K562 (cell line): ENCODE data around the gene CPLX1.

ENCODE experiments used
- CHD1 ChIP-seq: fragments of 200-600 bp; sonication (generic); IDR thresholded peaks from one replicate; pipeline ENCODE4 v1.6.1; 2012; ENCODE audit warnings: mild to moderate bottlenecking, moderate library complexity, low read length, inconsistent platforms
- ELF4 ChIP-seq: fragments of 450-650 bp; formaldehyde crosslinking; IDR thresholded peaks from 2 replicates; pipeline ENCODE4 v1.4.0; 2022; ENCODE audit warnings: missing genetic modification characterization
- PTBP1 ChIP-seq: fragments of 200-400 bp; formaldehyde crosslinking; IDR thresholded peaks from 2 replicates; pipeline ENCODE4 v1.6.1; 2017; ENCODE audit warnings: low read depth, low read length
- PYGO2 ChIP-seq: fragments of 450-650 bp; IDR thresholded peaks from 2 replicates; pipeline ENCODE4 v1.6.1; 2016; ENCODE audit warnings: mild to moderate bottlenecking, missing genetic modification characterization, moderate library complexity, missing compliant biosample characterization
- RNF2 ChIP-seq: sonication (generic); IDR thresholded peaks from 2 replicates; pipeline ENCODE4 v1.6.1; 2016
- SIN3B ChIP-seq: fragments of 450-650 bp; IDR thresholded peaks from 2 replicates; pipeline ENCODE4 v1.6.1; 2017; ENCODE audit warnings: low read depth, mild to moderate bottlenecking, moderate library complexity
- TEAD4 ChIP-seq, 2 experiments: sonication (generic) in 1 of 2; formaldehyde crosslinking in 1 of 2; IDR thresholded peaks; 2 replicates each; pipeline versions ENCODE4 v1.6.1 to v1.8.0; 2012 to 2022; ENCODE audit warnings: borderline replicate concordance in 1 of 2, inconsistent platforms in 1 of 2, low read length in 1 of 2, mild to moderate bottlenecking in 1 of 2, missing genetic modification reagents in 1 of 2
- ZNF324 ChIP-seq: fragments of 250-450 bp; sonication (Bioruptor Pico); IDR thresholded peaks from 2 replicates; pipeline ENCODE4 v1.4.0; 2020; ENCODE audit warnings: mild to moderate bottlenecking
- ZNF57 ChIP-seq: fragments of 450-650 bp; formaldehyde crosslinking; IDR thresholded peaks from 2 replicates; pipeline ENCODE4 v1.4.0; 2020; ENCODE audit warnings: mild to moderate bottlenecking, moderate library complexity
- TF ChIP-seq, protein P1 (sequence below), 2 experiments: fragments of 450-650 bp; formaldehyde crosslinking in 1 of 2; IDR thresholded peaks; 2 replicates each; pipeline versions ENCODE4 v1.4.0 to v1.6.1; 2014 to 2020; ENCODE audit warnings: mild to moderate bottlenecking in 2 of 2, borderline replicate concordance in 1 of 2, low read depth in 1 of 2

DNA sequence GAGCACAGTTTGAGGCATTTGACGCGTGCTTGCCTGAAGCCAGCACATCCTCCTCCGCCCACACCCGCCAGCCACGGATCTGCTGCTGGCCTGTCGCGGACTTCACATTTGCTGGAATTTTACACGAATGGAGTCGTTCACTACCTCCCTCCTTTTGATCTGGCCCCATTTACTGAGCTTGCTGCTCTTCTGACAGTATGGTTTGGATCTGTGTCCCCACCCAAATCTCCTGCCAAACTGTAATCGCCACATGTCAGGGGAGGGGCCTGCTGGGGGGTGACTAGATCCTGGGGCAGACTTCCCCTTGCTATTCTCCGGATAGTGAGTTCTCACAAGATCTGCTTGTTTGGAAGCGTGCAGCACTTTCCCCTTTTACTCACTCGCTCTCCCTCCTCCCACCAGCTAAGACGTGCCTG, 19.9 kb upstream of the CPLX1 start:
- TF ChIP-seq ZNF57: no peak
- no peak for TF ChIP-seq CHD1
- TF ChIP-seq PTBP1: no peak
- no peak for TF ChIP-seq SIN3B
- TF ChIP-seq ZNF324 (CRISPR knock-in tag): no peak
- TF ChIP-seq PYGO2: no peak
- TF ChIP-seq TEAD4 (IDR thresholded peaks at IDR 0.05; ENCODE audit: low read length): no peak
- TF ChIP-seq TEAD4 (CRISPR knock-in tag; IDR thresholded peaks at IDR 0.05; ENCODE audit: borderline replicate concordance): no peak
- no peak for TF ChIP-seq ELF4
- TF ChIP-seq RNF2: no peak
- TF ChIP-seq, protein P1, sequence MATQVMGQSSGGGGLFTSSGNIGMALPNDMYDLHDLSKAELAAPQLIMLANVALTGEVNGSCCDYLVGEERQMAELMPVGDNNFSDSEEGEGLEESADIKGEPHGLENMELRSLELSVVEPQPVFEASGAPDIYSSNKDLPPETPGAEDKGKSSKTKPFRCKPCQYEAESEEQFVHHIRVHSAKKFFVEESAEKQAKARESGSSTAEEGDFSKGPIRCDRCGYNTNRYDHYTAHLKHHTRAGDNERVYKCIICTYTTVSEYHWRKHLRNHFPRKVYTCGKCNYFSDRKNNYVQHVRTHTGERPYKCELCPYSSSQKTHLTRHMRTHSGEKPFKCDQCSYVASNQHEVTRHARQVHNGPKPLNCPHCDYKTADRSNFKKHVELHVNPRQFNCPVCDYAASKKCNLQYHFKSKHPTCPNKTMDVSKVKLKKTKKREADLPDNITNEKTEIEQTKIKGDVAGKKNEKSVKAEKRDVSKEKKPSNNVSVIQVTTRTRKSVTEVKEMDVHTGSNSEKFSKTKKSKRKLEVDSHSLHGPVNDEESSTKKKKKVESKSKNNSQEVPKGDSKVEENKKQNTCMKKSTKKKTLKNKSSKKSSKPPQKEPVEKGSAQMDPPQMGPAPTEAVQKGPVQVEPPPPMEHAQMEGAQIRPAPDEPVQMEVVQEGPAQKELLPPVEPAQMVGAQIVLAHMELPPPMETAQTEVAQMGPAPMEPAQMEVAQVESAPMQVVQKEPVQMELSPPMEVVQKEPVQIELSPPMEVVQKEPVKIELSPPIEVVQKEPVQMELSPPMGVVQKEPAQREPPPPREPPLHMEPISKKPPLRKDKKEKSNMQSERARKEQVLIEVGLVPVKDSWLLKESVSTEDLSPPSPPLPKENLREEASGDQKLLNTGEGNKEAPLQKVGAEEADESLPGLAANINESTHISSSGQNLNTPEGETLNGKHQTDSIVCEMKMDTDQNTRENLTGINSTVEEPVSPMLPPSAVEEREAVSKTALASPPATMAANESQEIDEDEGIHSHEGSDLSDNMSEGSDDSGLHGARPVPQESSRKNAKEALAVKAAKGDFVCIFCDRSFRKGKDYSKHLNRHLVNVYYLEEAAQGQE (IDR thresholded peaks at IDR 0.05; ENCODE audit: borderline replicate concordance): no peak
- TF ChIP-seq, protein P1 (CRISPR knock-in tag; IDR thresholded peaks at IDR 0.05; ENCODE audit: low read depth): no peak
